ENCODE results near the gene PET100. TPM values are rescaled to one million over a fixed set of nuclear protein-coding genes. Genes with fewer than 3 reads are reported as not detected.

The PET100 gene
- total RNA-seq, 1 experiment from 2014 or later = 101 TPM

- DNase-seq = no peak
- Histone ChIP-seq H2AFZ (ENCODE audit: low read length) (no peak overlapping the region), H3K27me3 (ENCODE audit: low read length) (no peaks in the 10 kb centered on the region), H3K9me3 (ENCODE audit: low read length) (no peaks in the 10 kb centered on the region), H3K9ac (ENCODE audit: low read length) (no peak overlapping the region), H3K27ac (ENCODE audit: low read length) (no peak overlapping the region), H4K20me1 (ENCODE audit: low read length) (no peaks in the 10 kb centered on the region), H3K4me2 (ENCODE audit: low read length) (no peak overlapping the region), H3K4me1 (ENCODE audit: insufficient read depth, low read length) (no peaks in the 10 kb centered on the region), H3K4me3 (ENCODE audit: low read length) (no peak overlapping the region), H3F3A (ENCODE audit: low read length, unreplicated experiment) (no peaks in the 10 kb centered on the region), H3K36me3 (ENCODE audit: low read depth, low read length) (peaks cover 7% of the 10 kb centered on the region; the same call in 1 of the 2 replicates), H3K9me2 (replicated peaks; ENCODE audit: low read length) (no peaks in the 10 kb centered on the region), H3K79me2 (ENCODE audit: low read length) (no peaks in the 10 kb centered on the region)
- ATAC-seq = no peak
- BruUV-seq (replicated peaks) = no TSS peak
- no peak for TF ChIP-seq EZH2 (IDR thresholded peaks at IDR 0.05; ENCODE audit: low read length, unreplicated experiment)
- TF ChIP-seq CTCF (conservative IDR thresholded peaks at IDR 0.05; ENCODE audit: low read depth, low read length) = no peak
- TF ChIP-seq EZH2phosphoT487 (IDR thresholded peaks at IDR 0.05; ENCODE audit: borderline replicate concordance, low read length) = no peak
- intact Hi-C loops (cut with micrococcal nuclease) = no loop called here
- CTCF ChIA-PET = no interaction called here
- POLR2A ChIA-PET (ENCODE audit: unreplicated experiment) = no interaction called here
Observed at GRCh38 chr19:7646426-7646700, 16.8 kb downstream of the PET100 start.

GRCh38 chr19:7647156-7647555 is 17.6 kb downstream of the PET100 start:
- H3K4me1 ChIP-seq (ENCODE audit: insufficient read depth, low read length) = peaks cover under 1% of the 10 kb centered on the region; the same call in 1 of the 2 replicates
- CTCF ChIA-PET = no interaction called here
- TF ChIP-seq EZH2 (IDR thresholded peaks at IDR 0.05; ENCODE audit: low read length, unreplicated experiment) (no peak), EZH2phosphoT487 (IDR thresholded peaks at IDR 0.05; ENCODE audit: borderline replicate concordance, low read length) (no peak), CTCF (conservative IDR thresholded peaks at IDR 0.05; ENCODE audit: low read depth, low read length) (no peak)
- H3K27ac ChIP-seq (ENCODE audit: low read length) = no peak overlapping the region
- no peak overlapping the region for H2AFZ ChIP-seq (ENCODE audit: low read length)
- no peaks in the 10 kb centered on the region for H3K9me2 ChIP-seq (replicated peaks; ENCODE audit: low read length)
- POLR2A ChIA-PET (ENCODE audit: unreplicated experiment) = no interaction called here
- H3K79me2 ChIP-seq (ENCODE audit: low read length) = no peaks in the 10 kb centered on the region
- H3K4me3 ChIP-seq (ENCODE audit: low read length) = no peak overlapping the region
- H3K4me2 ChIP-seq (ENCODE audit: low read length) = no peak overlapping the region
- H3K9me3 ChIP-seq (ENCODE audit: low read length) = no peaks in the 10 kb centered on the region
- intact Hi-C loops (cut with micrococcal nuclease) = no loop called here
- no peaks in the 10 kb centered on the region for H3K27me3 ChIP-seq (ENCODE audit: low read length)
- no peak overlapping the region for H3K9ac ChIP-seq (ENCODE audit: low read length)
- BruUV-seq (replicated peaks) = no TSS peak
- no peak for ATAC-seq
- H3F3A ChIP-seq (ENCODE audit: low read length, unreplicated experiment) = no peaks in the 10 kb centered on the region
- no peak for DNase-seq
- H3K36me3 ChIP-seq (ENCODE audit: low read depth, low read length) = peaks cover 7% of the 10 kb centered on the region; the same call in 1 of the 2 replicates
- no peaks in the 10 kb centered on the region for H4K20me1 ChIP-seq (ENCODE audit: low read length)

- intact Hi-C loops (cut with micrococcal nuclease) = no loop called here
- Histone ChIP-seq H3K36me3 (ENCODE audit: low read depth, low read length) (peaks cover 7% of the 10 kb centered on the region; the same call in 1 of the 2 replicates), H3K27ac (ENCODE audit: low read length) (no peak overlapping the region), H4K20me1 (ENCODE audit: low read length) (no peaks in the 10 kb centered on the region), H3K27me3 (ENCODE audit: low read length) (no peaks in the 10 kb centered on the region), H3K9me3 (ENCODE audit: low read length) (no peaks in the 10 kb centered on the region), H3K4me1 (ENCODE audit: insufficient read depth, low read length) (peaks cover 3% of the 10 kb centered on the region; the same call in 1 of the 2 replicates), H3K79me2 (ENCODE audit: low read length) (no peaks in the 10 kb centered on the region), H2AFZ (ENCODE audit: low read length) (no peak overlapping the region), H3K4me2 (ENCODE audit: low read length) (no peak overlapping the region), H3K4me3 (ENCODE audit: low read length) (no peak overlapping the region), H3K9ac (ENCODE audit: low read length) (no peak overlapping the region), H3K9me2 (replicated peaks; ENCODE audit: low read length) (no peaks in the 10 kb centered on the region), H3F3A (ENCODE audit: low read length, unreplicated experiment) (no peaks in the 10 kb centered on the region)
- CTCF ChIA-PET = interaction anchor here (0.6 to 1.0 kb wide), 2 partner anchors 80 to 130 kb away, joined by 5 to 9 read pairs; no protein-coding TSS in a partner anchor
- no peak for TF ChIP-seq CTCF (conservative IDR thresholded peaks at IDR 0.05; ENCODE audit: low read depth, low read length)
- TF ChIP-seq EZH2phosphoT487 (IDR thresholded peaks at IDR 0.05; ENCODE audit: borderline replicate concordance, low read length) = no peak
- no peak for TF ChIP-seq EZH2 (IDR thresholded peaks at IDR 0.05; ENCODE audit: low read length, unreplicated experiment)
- POLR2A ChIA-PET (ENCODE audit: unreplicated experiment) = interaction anchor here (0.5 kb wide), 1 partner anchor 671 kb away, joined by 7 read pairs; no protein-coding TSS in a partner anchor
- TSS peak; percentile 18 for BruUV-seq (replicated peaks)
- no peak for ATAC-seq
- DNase-seq = no peak
Observed at GRCh38 chr19:7648265-7649014, 18.8 kb downstream of the PET100 start.

Measured in PC-3 (cell line).